Fibroblast of pulmonary artery (primary cell): ENCODE measurements around the gene ARHGAP33.

ENCODE experiments used
- DNase-seq: peaks from one replicate; pipeline ENCODE4 v3.0.0-alpha.2; 2010; ENCODE audit warnings: low read depth
- H3K4me3 ChIP-seq: replicated peaks from 2 replicates; pipeline ENCODE4 v1.5.1; 2011; ENCODE audit warnings: low read depth, mild to moderate bottlenecking, control low read depth, low read length, moderate library complexity
- TF ChIP-seq, protein P1 (sequence below): IDR thresholded peaks from 2 replicates; pipeline ENCODE4 v1.5.1; 2011; ENCODE audit warnings: mild to moderate bottlenecking, control low read depth, low read length, inconsistent platforms; ENCODE audit errors: missing control alignments

The ARHGAP33 gene

DNA sequence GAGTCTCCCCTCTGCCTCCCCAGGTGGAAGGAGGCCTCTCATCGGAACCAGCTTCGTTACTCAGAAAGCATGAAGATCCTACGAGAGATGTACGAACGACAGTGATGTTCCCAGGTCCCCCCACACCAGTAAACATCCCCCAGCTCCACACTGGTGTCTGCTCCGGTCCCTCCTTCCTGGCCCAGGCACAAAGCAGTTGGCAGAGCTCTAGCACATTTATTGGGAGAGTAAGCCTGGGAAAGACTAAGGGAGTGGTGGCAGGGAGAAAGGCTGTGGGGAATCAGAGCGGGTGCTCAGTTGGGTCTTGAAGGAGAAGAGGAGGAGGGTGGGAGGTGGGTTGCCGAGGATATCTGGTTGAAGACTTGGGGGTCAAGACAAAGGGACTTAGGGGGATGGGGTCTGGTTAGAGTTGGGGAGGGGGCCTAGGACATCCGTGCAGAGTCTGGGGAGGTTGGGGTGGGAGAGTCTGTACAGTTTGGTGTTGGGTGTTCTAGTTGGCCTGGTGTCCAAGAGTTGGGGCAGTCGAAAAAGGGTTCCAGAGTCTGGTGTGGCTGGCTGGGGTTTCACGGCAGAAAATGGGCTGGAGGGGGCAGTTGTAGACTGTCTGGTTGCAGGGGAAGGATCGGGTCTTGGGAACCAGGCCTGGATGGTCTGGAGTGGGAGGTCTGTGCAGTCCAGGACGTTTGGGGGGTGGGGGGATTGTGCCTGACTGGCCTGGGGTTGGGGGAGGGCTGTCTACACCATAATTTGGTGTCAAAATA is 20.8 kb upstream of the ARHGAP33 start:
- TF ChIP-seq, protein P1, sequence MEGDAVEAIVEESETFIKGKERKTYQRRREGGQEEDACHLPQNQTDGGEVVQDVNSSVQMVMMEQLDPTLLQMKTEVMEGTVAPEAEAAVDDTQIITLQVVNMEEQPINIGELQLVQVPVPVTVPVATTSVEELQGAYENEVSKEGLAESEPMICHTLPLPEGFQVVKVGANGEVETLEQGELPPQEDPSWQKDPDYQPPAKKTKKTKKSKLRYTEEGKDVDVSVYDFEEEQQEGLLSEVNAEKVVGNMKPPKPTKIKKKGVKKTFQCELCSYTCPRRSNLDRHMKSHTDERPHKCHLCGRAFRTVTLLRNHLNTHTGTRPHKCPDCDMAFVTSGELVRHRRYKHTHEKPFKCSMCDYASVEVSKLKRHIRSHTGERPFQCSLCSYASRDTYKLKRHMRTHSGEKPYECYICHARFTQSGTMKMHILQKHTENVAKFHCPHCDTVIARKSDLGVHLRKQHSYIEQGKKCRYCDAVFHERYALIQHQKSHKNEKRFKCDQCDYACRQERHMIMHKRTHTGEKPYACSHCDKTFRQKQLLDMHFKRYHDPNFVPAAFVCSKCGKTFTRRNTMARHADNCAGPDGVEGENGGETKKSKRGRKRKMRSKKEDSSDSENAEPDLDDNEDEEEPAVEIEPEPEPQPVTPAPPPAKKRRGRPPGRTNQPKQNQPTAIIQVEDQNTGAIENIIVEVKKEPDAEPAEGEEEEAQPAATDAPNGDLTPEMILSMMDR, result no peak
- H3K4me3 ChIP-seq, result no peak overlapping the region
- DNase-seq, result no peak

DNA sequence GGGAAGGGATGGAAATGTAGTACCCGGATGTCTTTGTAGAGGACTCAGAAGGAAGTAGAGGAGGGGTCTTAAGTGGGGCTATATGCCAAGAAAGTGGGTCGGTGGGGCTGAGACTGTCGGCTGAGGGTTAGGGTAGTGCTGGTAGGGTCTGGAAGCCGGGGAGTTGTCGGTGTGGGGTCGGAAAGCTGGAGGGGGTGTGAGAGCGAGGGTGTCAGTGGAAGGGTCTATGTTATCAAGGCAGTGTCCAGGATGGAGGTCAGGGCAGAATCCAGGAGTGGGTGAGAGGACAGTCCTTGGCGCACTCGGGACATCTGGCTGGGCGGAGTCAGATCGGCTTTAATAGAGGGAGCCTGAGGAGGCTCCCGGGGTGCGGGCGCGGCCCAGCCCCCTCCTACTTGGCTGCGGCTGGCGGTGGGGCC is 20.2 kb upstream of the ARHGAP33 start:
- peak overlapping the region; percentile 16 for H3K4me3 ChIP-seq
- no peak for DNase-seq
- TF ChIP-seq, protein P1, result no peak

DNA sequence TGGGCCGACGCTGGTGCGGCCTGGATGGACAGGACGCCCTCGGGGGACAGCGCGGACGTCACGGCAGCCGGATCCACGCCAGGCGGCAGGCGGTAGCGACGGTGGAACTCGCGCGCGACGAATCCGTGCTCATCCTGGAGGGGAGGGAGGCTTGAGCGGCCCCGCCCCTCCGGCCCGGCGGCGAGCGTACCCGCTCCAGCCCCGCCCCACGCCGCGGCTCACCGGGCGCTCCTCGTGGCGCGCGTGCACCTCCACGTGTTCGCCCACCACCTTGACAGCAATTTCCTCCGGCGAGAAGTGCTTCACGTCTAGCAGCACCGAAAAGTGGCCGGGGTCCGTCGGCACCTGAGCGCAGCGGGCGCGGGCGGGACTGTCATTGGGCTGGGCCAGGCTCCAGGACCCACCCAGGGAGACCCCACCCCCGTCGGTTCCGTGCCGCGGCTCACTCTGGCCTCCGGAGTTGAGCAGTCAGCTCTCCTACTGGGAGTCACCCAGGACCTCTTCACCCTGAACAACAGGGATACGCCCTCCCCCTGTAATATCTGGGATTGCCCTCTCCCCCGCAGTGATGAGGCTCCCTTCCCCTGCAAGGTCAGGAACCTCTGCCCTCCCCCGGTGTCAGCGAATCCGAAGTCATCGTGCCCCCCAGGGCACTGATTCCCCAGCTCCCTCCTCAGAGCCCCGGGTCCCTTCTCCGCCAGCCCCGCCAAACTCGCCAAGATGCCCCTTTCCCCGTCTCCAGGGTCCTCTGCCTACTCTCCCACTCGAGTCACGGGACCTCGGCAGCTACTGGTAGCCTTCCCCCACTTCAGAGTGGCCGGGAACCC is 19.6 kb upstream of the ARHGAP33 start:
- peak overlapping the region; percentile 59 for H3K4me3 ChIP-seq
- TF ChIP-seq, protein P1, result no peak
- DNase-seq, result peak; percentile 76

DNA sequence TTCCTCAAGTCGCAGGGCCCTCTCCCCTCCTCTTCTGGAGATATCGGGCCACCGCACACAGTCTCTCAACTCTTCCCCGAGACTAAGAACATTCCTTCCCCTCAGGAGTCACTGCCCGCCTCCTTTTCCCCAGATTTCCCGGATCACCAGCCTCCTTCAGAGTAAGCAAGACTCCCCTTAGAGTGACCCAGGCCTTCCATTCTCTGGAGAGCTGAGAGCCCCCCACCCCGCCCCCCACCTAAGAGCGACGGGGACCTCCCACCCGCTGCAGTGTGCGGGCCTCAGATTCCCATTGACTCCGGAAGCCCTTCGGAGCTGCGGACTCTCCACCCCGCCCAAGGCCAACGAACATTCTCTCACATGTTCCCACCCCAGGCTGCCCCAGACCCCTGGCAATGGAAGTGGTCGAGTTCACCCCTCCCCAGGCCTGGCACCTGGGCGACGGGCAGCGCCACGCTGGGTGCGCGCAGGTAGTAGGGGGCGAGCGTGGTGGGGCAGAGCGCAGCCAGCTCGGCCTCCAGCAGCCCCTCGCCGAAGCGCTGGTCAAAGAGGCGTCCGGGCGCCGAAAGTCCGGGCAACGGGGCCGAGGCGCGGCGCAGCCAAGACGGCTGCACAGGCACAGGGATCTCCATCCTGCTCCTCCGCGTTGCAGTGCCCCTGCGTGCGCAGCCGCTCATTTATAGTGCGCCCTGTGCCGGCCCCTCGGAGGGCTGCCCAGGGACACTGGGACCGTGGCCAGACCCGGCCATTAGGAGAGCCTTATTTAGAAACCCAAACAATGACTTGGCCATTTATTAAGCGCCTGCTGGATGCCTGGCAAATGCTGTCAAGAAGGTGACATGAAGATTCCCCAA is 18.8 kb upstream of the ARHGAP33 start, which contains the start of gene HSPB6:
HSPB6 (minus strand) TSS at position 653 of the 854 bp plus-strand sequence; CDS start at position 632, 21 bp downstream.
- TF ChIP-seq, protein P1, result no peak
- DNase-seq, result peak; percentile 82
- H3K4me3 ChIP-seq, result peak within 1 kb of the TSS; percentile 59

DNA sequence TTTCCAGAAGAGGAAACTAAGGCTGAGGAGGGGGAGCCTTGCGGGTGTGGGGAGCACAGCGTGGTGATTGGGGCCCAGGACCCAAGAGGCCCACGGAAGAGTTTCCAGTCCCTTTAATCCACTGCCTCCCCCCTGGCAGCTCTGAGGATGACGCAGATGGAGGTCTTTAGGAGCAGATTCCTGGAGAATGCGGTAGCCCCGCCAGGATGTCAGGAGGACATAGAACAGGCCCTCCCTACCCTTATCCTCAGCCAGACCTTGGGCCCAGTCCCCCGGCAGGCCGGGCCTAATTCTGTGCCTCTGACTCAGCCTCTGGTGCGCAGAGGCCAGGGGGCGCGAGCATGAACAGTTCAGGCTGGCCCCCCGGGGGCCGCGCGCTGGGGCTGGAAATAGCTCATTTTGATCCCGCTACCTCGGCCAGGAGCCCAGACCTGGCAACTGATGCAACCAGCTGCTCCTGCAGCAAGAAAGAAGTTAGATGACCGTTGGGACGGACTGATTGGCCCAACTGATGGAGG is 18.1 kb upstream of the ARHGAP33 start:
- DNase-seq, result peak; percentile 95
- peak overlapping the region; percentile 59 for H3K4me3 ChIP-seq
- TF ChIP-seq, protein P1, result no peak

DNA sequence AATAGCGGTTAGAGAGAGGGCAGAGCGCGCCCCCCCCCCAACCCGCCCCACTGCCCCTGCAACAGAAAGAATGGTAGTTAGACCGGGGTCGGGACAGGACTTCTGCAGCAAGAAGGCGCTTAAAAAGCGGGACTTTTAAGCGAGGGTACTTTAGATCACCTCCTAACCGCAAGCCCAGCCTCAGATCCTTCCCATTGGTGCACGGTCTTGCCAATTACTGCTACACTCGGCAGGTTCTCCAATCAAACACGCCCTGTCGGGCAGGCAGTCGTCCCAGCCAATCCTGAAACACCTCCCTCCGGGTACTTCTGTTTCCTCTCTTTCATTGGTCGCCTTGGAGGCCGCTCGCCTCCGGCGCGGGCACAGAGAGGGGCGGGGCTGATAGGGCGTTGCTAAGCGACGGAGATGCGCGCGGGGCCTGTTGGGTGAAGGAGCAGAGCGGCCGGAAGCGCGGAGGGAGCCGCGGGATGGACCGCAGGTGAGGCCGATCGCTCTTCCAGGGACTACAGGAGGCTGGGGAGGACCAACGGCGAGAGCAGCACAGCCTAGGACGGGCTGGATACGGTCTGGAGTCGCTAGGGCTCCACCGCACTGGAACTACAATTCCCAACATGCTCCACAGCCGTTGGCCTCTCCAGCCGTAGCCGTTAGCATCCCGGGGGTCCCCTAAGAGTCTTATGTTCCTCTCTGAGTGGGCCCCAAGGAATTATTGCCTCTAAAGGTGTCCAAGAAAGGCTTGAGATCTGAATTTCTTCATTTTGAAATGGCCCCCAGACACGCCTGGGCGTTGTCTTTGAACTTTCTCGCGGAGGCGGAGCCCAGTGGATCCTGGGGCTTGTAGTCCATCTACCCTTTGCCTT is 17.4 kb upstream of the ARHGAP33 start, which contains the start of gene PROSER3:
PROSER3 (plus strand) TSS at position 428 of the 860 bp plus-strand sequence; CDS start at position 468, 40 bp downstream.
- DNase-seq, result peak; percentile 100
- TF ChIP-seq, protein P1, result no peak
- peak within 1 kb of the TSS; percentile 99 for H3K4me3 ChIP-seq
